Measurements from ENCODE around the gene STK24.

The STK24 gene

DNA sequence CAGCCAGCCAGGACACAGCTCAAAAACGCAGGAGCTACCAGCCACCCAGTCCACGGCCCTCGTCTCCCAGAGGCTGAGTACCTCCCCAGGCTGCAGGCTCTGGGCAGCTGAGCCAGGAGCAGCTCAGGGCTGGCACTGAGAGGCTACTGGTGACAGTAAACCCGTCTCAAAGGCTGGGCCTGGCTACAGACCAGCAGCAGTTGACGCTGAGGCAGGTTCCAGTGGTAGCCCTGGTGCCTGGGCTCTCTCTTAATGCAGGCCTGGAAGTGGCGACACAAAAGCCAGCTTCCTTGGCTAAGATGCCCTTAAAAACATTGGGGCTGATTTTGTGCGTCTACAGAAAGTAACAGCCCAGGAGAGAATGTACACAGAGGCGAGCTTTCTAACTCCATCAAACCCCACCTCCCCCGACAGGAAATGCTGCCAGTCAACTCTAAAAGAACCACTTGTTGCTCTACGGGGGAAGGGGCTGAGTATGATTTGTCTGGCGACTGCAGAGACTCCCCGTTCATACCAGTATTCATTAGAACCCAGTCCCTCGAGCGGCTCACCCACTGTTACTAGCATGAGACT, 126.3 kb downstream of the STK24 start:
- FAIRE-seq (no peak), DNase-seq (ENCODE audit: insufficient read length, low spot score) (no peak)
- TF ChIP-seq, protein P1, sequence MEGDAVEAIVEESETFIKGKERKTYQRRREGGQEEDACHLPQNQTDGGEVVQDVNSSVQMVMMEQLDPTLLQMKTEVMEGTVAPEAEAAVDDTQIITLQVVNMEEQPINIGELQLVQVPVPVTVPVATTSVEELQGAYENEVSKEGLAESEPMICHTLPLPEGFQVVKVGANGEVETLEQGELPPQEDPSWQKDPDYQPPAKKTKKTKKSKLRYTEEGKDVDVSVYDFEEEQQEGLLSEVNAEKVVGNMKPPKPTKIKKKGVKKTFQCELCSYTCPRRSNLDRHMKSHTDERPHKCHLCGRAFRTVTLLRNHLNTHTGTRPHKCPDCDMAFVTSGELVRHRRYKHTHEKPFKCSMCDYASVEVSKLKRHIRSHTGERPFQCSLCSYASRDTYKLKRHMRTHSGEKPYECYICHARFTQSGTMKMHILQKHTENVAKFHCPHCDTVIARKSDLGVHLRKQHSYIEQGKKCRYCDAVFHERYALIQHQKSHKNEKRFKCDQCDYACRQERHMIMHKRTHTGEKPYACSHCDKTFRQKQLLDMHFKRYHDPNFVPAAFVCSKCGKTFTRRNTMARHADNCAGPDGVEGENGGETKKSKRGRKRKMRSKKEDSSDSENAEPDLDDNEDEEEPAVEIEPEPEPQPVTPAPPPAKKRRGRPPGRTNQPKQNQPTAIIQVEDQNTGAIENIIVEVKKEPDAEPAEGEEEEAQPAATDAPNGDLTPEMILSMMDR (IDR thresholded peaks at IDR 0.05; ENCODE audit: insufficient read depth, missing control alignments): no peak

DNA sequence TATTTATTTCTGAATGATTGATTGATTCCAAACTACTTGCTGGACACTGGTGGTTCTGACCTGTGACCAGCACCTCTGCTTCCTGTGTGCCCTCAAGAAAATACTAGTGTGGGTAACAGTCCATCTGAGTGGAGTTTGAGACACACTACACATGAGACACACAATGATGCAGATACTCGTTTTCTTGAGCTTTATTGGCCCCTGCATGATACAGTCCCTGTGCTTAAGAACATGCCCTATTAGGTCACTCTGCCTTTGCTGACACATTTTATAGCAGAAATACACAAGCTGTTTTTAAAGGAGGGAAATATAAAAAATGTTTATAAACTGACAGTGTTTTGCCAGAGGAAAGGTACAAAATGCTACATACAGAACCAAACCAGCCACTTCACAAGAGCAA, 126.9 kb downstream of the STK24 start:
- TF ChIP-seq, protein P1 (IDR thresholded peaks at IDR 0.05; ENCODE audit: insufficient read depth, missing control alignments): no peak
- no peak for DNase-seq (ENCODE audit: insufficient read length, low spot score)
- no peak for FAIRE-seq

DNA sequence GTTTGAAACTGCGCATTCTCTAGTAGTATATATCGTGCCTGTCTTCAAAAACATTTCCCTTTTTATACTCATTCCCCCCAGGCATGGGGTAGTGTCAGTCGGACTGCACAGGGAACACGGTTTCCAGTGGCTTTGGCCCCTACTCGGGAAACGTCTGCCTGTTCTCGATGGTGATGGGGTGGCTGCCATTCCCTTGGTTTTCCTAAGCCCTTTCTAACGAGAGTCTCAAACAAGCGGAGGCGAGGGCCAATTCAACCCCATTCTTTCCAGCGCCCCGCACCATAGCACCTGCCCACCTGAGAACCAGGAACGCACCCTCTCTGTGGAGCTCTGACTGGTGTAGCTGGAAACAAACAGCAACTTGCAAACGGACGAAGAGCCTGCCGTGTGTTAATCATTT, 127.6 kb downstream of the STK24 start:
- TF ChIP-seq, protein P1 (IDR thresholded peaks at IDR 0.05; ENCODE audit: insufficient read depth, missing control alignments): no peak

DNA sequence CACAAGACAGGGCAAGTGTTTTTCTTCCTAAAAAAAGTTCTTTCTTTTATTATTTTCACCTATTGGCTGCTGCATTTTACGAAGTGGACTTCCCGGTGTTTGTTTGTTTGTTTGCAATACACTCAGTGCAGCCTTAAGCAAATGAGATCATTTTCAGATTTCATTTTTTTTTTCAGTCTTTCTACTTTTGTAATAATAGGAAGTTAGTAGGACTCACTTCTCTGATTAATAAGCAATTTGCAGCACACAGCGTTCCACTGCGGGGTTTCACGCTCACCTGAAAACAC, 128.3 kb downstream of the STK24 start:
- no peak for DNase-seq (ENCODE audit: insufficient read length, low spot score)
- TF ChIP-seq, protein P1 (IDR thresholded peaks at IDR 0.05; ENCODE audit: insufficient read depth, missing control alignments): no peak
- FAIRE-seq: no peak

More for the DNA sequence above, 127.6 kb downstream of the STK24 start:
- no peak for DNase-seq (ENCODE audit: insufficient read length, low spot score)
- no peak for FAIRE-seq

DNA sequence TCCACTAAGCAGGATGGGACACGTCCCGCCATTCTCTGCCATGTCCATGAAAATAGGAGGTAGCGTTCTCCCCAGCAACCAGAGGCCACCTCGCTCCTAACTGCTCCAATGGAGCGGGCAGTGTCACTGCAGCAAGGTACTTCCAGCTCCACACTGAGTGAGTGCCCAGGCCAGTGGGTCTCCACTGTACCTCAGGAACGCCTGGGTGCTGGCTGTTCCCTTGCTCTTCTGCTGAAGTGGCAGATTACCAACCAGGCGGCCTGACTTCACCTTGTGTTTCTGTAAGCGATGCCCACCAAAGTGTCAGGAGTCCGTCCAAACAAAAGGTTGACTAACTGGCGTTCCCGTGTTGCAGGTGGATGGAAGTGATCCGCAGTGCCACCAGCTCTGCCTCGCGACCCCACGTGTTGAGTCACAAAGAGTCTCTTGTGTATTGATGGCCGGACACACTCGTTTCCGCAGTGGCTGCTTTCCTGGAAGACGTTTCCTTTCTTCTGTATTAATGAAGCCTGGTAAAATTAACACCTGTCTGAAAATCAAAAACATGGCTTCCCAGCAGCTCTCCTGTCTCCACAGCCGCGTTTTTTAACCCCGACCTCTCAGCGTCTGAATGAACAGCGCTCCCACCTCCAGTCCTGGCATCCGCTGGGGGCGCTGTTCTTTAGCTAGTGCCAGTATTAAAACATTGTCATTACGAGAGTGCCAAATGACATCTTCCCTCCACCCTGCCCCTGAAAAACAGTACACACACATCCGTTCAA, 128.8 kb downstream of the STK24 start:
- DNase-seq (ENCODE audit: insufficient read length, low spot score) (no peak), FAIRE-seq (no peak)
- TF ChIP-seq, protein P1 (IDR thresholded peaks at IDR 0.05; ENCODE audit: insufficient read depth, missing control alignments): peak; percentile 64

DNA sequence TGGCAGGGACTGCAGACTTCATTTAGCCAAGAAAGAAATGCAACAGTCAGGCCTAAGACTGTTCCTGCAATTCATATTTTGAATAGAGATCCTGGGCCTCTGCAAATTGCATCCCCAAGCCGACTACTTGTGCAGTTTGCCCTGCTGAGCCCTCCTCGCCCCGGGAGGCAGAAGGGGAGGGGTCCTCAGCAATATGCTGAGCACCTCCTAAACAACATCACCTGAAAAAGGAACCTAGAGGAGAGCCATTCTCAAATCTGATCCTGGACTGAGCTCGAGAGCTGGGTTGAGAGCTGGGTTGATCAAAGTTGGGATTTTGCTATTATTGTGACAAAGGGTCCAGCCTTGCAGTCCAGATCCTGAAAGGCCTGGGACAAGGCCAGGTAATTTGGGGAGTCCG, 129.8 kb downstream of the STK24 start:
- no peak for FAIRE-seq
- DNase-seq (ENCODE audit: insufficient read length, low spot score): no peak
- TF ChIP-seq, protein P1 (IDR thresholded peaks at IDR 0.05; ENCODE audit: insufficient read depth, missing control alignments): no peak

DNA sequence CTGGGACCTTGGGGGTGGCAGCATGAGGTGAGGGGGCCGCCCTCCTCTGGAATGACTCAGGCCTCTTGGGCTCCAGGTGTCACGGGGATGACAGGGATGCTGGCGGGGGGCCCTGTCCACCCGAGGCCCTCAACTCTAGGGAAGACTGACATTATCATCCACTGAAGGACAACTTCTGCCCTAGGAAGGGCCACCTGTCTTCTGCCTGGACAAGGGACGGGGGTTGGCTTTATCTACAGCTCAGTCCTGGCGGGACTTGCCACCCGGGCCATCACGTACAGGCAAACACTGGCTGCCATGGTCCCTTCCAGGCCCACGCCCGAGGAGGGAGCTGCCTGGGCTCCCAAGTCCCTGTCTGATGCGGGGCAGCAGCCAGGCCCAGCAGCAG, 130.7 kb downstream of the STK24 start:
- FAIRE-seq: no peak
- TF ChIP-seq, protein P1 (IDR thresholded peaks at IDR 0.05; ENCODE audit: insufficient read depth, missing control alignments): no peak
- DNase-seq (ENCODE audit: insufficient read length, low spot score): no peak

Data from D721Med (cell line).